Astrocyte (in vitro differentiated cells and primary cell): Measurements from ENCODE around the gene DLG3. TPM values are rescaled to one million over a fixed set of nuclear protein-coding genes. Genes with fewer than 3 reads are reported as not detected.

ENCODE experiments used
- DNase-seq: peaks from one replicate; pipeline ENCODE4 v3.0.0-alpha.2; 2010; ENCODE audit warnings: low read depth
- FAIRE-seq: peaks from 2 replicates; lab custom pipeline; 2011; peaks lifted over from hg19 to GRCh38; lab: Jason Lieb, UNC
- H2AFZ ChIP-seq: 2 replicates; pipeline ENCODE4 v1.6.0; 2012; ENCODE audit warnings: low read depth, low read length, inconsistent platforms
- H3K27ac ChIP-seq: 2 replicates; pipeline ENCODE4 v1.5.1; 2011; ENCODE audit warnings: low read depth, low read length, inconsistent platforms
- H3K27me3 ChIP-seq: 2 replicates; pipeline ENCODE4 v1.6.0; 2011; ENCODE audit warnings: low read length, inconsistent platforms; ENCODE audit not compliant: insufficient read depth
- H3K36me3 ChIP-seq: 2 replicates; pipeline ENCODE4 v1.5.1; 2011; ENCODE audit warnings: low read length, inconsistent platforms; ENCODE audit not compliant: insufficient read depth
- H3K4me1 ChIP-seq: 2 replicates; pipeline ENCODE4 v1.5.1; 2011; ENCODE audit warnings: low read length, inconsistent platforms; ENCODE audit not compliant: insufficient read depth
- H3K4me2 ChIP-seq: 2 replicates; pipeline ENCODE4 v1.6.0; 2012; ENCODE audit warnings: low read length, inconsistent platforms
- H3K4me3 ChIP-seq: 2 replicates; pipeline ENCODE4 v1.5.1; 2011; ENCODE audit warnings: low read depth, mild to moderate bottlenecking, low read length, inconsistent platforms; ENCODE audit not compliant: insufficient read depth
- H3K79me2 ChIP-seq: 2 replicates; pipeline ENCODE4 v1.6.0; 2012; ENCODE audit warnings: mild to moderate bottlenecking, low read length, inconsistent platforms; ENCODE audit not compliant: insufficient read depth
- H3K9ac ChIP-seq: 2 replicates; pipeline ENCODE4 v1.6.0; 2012; ENCODE audit warnings: mild to moderate bottlenecking, low read length, inconsistent platforms
- H3K9me3 ChIP-seq: 2 replicates; pipeline ENCODE4 v1.5.1; 2012; ENCODE audit warnings: low read depth, mild to moderate bottlenecking, low read length, inconsistent platforms; ENCODE audit not compliant: insufficient read depth
- H4K20me1 ChIP-seq: 2 replicates; pipeline ENCODE4 v1.6.0; 2012; ENCODE audit warnings: low read length, inconsistent platforms; ENCODE audit not compliant: insufficient read depth
- H3K27ac Mint-ChIP-seq: one replicate; pipeline ENCODE4 v1.8.0; 2021; ENCODE audit warnings: mild to moderate bottlenecking, mixed read lengths; ENCODE audit not compliant: unreplicated experiment
- H3K27me3 Mint-ChIP-seq: one replicate; pipeline ENCODE4 v1.8.0; 2021; ENCODE audit warnings: low read depth, mixed read lengths; ENCODE audit not compliant: unreplicated experiment
- H3K36me3 Mint-ChIP-seq: one replicate; pipeline ENCODE4 v1.8.0; 2021; ENCODE audit warnings: low read depth, mixed read lengths; ENCODE audit not compliant: unreplicated experiment
- H3K4me1 Mint-ChIP-seq: one replicate; pipeline ENCODE4 v1.8.0; 2021; ENCODE audit warnings: low read depth, mixed read lengths; ENCODE audit not compliant: unreplicated experiment
- H3K4me3 Mint-ChIP-seq: one replicate; pipeline ENCODE4 v1.8.0; 2021; ENCODE audit warnings: mild to moderate bottlenecking, moderate library complexity, mixed read lengths; ENCODE audit not compliant: unreplicated experiment
- H3K9me3 Mint-ChIP-seq: one replicate; pipeline ENCODE4 v1.8.0; 2021; ENCODE audit warnings: mild to moderate bottlenecking, mixed read lengths; ENCODE audit not compliant: unreplicated experiment
- CTCF ChIP-seq: IDR thresholded peaks from 2 replicates; pipeline ENCODE4 v1.5.1; 2011; ENCODE audit warnings: low read depth, mild to moderate bottlenecking, inconsistent platforms, low read length, moderate library complexity; ENCODE audit not compliant: insufficient read depth
- EZH2 ChIP-seq: IDR thresholded peaks from 2 replicates; pipeline ENCODE4 v1.6.1; 2012; ENCODE audit warnings: mild to moderate bottlenecking, low read length, inconsistent platforms; ENCODE audit not compliant: insufficient read depth
- total RNA-seq: library from RNA; stranded (reverse); gene quantifications from 2 replicates; pipeline ENCODE4 v1.2.1, GENCODE V29; 2021

DLG3 gene
- total RNA-seq, 1 donor from 2014 or later: 15.2 TPM

- no peak for TF ChIP-seq EZH2
- TF ChIP-seq CTCF: no peak
- H3K9me3 Mint-ChIP-seq: peaks cover 2% of the 10 kb centered on the region
- H3K36me3 Mint-ChIP-seq: no peaks in the 10 kb centered on the region
Observed at GRCh38 chrX:70446380-70447350, 2.0 kb downstream of the DLG3 start.

GRCh38 chrX:70449457-70449966, 4.9 kb downstream of the DLG3 start:
- H3K9me3 ChIP-seq: no peaks in the 10 kb centered on the region
- no peak overlapping the region for H2AFZ ChIP-seq
- H4K20me1 ChIP-seq: no peaks in the 10 kb centered on the region
- H3K9me3 Mint-ChIP-seq: peaks cover 2% of the 10 kb centered on the region
- H3K9ac ChIP-seq: no peak overlapping the region
- H3K27me3 Mint-ChIP-seq: peaks cover 26% of the 10 kb centered on the region
- no peak overlapping the region for H3K27ac ChIP-seq
- H3K4me2 ChIP-seq: no peak overlapping the region
- no peak for FAIRE-seq
- no peaks in the 10 kb centered on the region for H3K36me3 Mint-ChIP-seq
- no peaks in the 10 kb centered on the region for H3K4me1 Mint-ChIP-seq
- H3K36me3 ChIP-seq: no peaks in the 10 kb centered on the region
- H3K4me3 Mint-ChIP-seq: no peak overlapping the region
- no peak for DNase-seq
- H3K27me3 ChIP-seq: peaks cover 6% of the 10 kb centered on the region
- H3K79me2 ChIP-seq: no peaks in the 10 kb centered on the region
- H3K27ac Mint-ChIP-seq: no peak overlapping the region
- H3K4me3 ChIP-seq: no peak overlapping the region
- no peaks in the 10 kb centered on the region for H3K4me1 ChIP-seq
- TF ChIP-seq CTCF (no peak), EZH2 (no peak)

More at GRCh38 chrX:70446380-70447350, 2.0 kb downstream of the DLG3 start:
- Mint-ChIP-seq H3K27ac (no peak overlapping the region), H3K4me3 (no peak overlapping the region), H3K4me1 (no peaks in the 10 kb centered on the region), H3K27me3 (peaks cover 37% of the 10 kb centered on the region)
- H3K27ac ChIP-seq: no peak overlapping the region
- H3K27me3 ChIP-seq: peaks cover 6% of the 10 kb centered on the region
- H3K4me2 ChIP-seq: no peak overlapping the region
- H3K4me3 ChIP-seq: no peak overlapping the region
- no peaks in the 10 kb centered on the region for H3K9me3 ChIP-seq
- no peak overlapping the region for H3K9ac ChIP-seq
- H3K4me1 ChIP-seq: no peaks in the 10 kb centered on the region
- no peaks in the 10 kb centered on the region for H3K79me2 ChIP-seq
- FAIRE-seq (no peak), DNase-seq (no peak)
- no peaks in the 10 kb centered on the region for H4K20me1 ChIP-seq
- H3K36me3 ChIP-seq: no peaks in the 10 kb centered on the region
- H2AFZ ChIP-seq: no peak overlapping the region
